GM20431 (cell line): ENCODE measurements around the gene ZNF207.
"Not testable (repeated sequence)": the region's sequence is repeated elsewhere in the genome, so short reads cannot be mapped to it uniquely, and the experiment has no call there.

Source experiments
- in situ Hi-C: fragments of 300-500 bp; cut with MseI, MboI; formaldehyde crosslinking; loops from one replicate; pipeline ENCODE4 v1.15.0; 2020; ENCODE audit warnings: low sequenced_read_pairs; ENCODE audit not compliant: unreplicated experiment

The ZNF207 gene

DNA sequence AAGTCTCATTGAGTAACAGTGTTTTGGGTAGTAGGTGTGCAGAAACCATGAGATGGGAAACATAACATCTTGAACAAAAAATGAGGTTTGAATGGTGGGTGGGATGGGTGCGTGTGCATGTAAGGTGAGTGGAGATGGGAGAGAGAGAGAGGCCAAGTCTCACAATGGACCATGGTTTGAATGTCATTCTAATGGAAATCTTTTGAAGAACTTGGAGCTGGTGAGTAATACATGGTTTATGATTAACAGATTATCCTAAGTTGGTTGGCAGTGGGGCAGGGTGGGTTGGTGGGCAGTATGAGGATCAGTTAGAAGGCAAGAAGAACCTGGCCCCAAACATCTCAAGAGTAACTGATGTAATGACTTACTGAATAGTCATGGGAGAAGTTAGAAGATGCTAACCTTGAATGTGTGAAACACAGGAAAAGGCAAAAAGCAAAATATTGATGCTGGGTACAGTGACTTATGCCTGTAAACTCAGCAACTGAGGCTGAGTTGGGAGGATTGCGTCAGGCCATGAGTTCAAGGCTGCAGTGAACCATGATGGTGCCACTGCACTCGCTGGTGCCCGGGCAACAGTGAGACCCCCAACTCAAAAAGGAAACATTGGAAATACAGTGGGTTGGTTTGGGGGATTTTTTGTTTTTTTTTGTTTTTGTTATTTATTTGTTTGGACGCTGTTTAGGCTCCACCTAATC is 32.7 kb downstream of the ZNF207 start:
- in situ Hi-C loops: no loop called here

DNA sequence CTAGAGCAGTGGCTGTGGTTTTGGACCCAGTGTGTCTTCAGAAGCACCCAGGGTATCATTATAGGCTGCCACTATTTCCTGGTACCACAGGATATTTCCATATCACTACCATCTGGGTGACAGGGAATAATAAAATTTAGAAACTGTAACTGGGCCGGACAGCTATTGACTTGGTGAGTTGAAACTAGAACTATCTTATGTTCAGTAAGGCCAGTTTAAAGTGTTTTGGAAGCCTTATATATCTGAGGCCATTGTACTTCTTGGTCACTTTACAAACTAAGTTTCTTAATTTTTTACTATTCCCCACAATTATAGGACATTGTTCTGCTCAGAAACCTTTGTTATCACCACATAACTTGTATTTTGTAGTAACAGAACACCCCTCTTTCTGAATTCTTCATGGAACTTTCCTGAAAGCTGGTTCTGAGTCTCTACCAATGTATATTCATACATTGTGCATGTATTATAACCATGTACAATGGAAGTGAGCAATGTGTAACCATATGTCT is 34.0 kb downstream of the ZNF207 start:
- in situ Hi-C loops: no loop called here

DNA sequence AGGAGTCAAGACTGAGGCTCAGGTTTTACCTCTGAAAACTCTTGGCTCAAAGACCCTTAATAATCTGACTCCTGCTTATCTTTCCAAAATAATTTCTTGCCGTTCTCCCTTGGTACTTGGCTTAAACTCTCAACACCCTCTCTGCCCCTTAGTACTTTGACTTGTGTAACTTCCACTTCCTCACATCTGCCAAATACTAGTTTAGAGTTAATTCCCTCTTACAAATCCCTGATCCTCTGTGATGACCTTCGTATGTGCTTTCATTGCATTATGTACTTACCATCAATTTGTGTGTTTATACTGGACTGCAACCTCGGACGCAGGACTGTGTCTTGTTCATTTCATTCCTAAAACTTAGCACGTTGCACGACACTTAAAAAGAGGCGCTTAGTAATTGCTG is 35.2 kb downstream of the ZNF207 start:
- in situ Hi-C loops: no loop called here

DNA sequence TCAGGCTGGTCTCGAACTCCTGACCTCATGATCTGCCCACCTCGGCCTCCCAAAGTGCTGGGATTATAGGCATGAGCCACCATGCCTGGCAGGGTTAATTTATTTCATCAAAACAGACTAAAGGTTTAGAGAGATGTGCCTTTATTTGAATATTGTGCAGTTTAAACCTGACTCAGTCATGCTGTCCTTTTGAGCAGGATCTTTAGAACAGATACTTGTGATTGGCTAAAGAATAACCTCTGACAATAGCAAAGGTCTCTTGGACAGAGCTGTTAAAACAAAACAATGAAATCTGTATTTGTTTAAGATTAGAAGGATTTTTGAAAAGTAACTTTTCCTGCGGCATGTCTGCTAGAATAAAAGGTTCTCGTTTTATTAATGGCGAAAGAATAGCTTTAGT is 36.0 kb downstream of the ZNF207 start:
- in situ Hi-C loops: no loop called here

DNA sequence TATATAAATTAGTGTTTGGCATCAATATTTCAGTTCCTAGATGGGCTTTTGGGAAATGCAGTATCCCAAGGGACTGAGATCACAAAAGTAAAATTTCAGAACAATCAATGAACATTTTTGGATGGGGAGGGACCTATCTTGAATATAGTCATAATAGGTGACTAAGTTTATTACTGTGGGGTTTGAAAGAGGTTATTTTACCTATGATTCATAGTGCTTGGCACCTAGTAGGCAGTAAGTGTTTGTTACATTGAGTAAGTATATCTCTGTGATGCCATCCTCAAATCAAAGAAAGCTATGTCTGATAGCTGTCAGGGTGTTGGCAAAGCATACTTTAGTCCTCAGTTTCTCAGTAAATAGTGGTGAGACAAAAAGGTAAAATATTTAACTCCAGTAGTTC is 36.9 kb downstream of the ZNF207 start:
- in situ Hi-C loops: no loop called here

DNA sequence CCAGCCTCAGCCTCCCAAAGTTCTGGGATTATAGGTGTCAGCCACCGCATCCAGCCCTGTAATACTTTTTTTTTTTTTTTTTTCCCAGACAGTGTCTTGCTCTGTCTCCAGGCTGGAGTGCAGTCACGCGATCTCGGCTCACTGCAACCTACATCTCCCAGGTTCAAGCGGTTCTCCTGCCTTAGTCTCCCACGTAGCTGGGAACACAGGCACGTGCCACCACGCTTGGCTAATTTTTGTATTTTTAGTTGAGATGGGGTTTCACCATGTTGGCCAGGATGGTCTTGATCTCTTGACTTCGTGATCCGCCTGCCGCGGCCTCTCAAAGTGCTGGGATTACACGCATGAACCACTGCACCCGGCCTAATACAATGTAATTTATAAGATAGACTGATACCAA is 38.2 kb downstream of the ZNF207 start:
- in situ Hi-C loops: not testable (repeated sequence)

DNA sequence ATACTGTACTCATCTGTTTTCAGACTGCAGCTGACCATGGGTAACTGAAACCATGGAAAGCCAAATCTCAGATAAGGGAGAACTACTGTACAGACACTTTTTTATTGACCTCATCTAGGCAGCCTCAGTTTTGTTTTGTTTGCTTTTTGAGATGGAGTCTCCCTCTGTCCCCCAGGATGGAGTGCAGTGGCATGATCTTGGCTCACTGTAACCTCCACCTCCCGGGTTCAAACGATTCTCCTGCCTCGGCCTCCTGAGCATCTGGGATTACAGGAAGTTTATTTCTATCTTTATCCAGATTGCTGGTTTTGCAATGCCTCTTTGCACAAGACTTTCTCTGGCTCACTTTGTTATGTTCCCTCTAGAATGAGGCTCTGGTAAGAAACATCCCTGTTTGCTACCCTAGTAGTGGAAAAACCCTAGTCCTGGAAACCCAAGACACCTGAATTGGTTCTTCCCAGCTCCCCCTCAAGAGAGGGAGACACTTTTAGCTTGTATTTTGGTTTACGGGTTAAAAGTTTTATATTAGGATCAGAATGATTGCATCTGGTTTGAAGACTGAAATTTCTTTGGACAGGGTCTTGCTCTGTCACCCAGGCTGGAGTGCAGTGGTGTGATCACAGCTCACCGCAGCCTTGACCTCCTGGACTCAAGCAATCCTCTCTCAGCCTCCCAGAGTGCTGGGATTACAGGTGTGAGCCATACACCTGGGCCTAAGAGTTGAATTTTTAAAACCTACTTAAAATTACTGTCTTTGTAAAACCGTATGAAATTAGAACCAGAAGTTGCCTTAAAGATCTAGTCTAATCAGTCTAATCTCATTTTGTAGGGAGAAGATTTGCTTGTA is 38.9 kb downstream of the ZNF207 start:
- in situ Hi-C loops: no loop called here

DNA sequence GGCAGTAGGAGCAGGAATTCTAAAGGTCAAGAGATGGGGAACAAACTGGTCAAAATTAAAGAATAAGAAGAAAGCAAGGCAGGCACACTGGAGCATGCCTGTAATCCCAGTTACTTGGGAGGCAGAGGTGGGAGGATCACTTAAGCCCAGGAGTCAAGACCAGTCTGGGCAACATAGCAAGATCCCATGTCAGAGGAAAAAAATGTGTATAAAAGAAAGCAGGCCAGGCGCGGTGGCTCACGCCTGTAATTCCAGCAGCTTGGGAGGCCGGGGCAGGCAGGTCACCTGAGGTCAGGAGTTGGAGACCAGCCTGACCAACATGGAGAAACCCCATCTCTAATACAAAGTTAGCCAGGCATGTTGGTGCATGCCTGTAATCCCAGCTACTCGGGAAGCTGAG is 43.9 kb downstream of the ZNF207 start:
- in situ Hi-C loops: no loop called here

DNA sequence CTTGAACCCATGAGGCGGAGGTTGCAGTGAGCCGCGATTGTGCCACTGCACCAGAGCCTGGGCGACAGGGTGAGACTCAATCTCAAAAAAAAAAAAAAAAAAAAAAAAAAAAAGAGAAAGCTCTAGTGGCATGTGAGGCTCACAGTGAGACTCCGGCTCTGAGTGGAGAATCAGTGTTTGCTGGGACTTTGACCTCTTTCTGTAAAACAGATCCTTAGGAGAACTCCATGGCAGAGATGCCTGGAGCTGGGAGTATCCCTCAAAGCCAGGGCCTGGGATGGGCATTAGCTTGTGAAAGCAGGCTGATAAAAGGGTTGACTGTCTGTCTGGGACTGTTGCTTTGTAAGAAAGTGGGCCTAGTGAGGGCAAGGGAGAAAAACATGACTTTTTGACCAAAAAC is 46.4 kb downstream of the ZNF207 start:
- in situ Hi-C loops: no loop called here

DNA sequence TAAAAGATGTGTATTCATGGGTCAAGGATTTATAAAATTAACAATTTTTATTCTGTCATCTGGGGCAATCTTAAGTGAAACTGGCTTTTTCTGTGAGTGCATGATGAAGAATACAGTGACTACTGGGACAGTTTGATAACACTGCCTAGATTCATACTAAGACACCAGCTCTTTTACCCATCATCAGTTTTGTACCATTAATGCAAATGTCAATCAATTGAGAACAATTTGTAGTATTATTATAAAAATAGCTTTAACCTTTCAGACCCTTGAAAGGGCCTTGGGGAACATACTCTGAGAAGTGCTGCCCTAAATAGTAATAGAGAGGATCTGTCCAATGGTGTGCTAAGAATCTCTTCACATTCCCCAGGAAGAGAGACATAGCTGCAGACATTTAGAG is 49.0 kb downstream of the ZNF207 start:
- in situ Hi-C loops: no loop called here

DNA sequence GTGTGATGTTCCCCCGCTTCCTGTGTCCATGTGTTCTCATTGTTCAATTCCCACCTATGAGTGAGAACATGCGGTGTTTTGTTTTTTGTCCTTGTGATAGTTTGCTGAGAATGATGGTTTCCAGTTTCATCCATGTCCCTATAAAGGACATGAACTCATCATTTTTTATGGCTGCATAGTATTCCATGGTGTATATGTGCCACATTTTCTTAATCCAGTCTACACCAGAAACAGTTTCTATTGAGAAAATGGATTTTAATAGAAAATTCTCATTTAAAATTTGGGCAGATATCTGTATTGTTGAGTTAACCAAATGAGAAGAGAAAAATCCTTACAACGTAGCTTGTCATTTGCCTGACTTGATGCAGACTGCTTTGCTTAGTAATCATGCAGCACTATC is 60.1 kb downstream of the ZNF207 start:
- in situ Hi-C loops: not testable (repeated sequence)

DNA sequence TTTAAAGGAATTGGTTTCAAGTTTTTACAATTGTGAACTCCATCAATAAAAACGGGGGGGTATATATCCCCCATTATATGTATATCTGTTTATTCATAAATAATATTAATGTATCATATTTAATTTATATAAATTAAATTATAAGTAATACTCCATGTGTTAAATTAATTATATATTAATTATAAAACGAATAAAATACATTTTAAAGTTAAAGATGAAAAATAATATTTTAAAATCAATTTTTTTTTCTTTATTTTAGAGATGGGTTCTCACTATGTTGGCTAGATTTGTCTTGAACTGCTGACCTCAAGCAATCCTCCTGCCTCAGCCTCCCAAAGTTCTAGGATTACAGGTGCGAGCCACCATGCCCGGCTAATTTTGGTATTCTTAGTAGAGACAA is 76.9 kb downstream of the ZNF207 start:
- in situ Hi-C loops: no loop called here

DNA sequence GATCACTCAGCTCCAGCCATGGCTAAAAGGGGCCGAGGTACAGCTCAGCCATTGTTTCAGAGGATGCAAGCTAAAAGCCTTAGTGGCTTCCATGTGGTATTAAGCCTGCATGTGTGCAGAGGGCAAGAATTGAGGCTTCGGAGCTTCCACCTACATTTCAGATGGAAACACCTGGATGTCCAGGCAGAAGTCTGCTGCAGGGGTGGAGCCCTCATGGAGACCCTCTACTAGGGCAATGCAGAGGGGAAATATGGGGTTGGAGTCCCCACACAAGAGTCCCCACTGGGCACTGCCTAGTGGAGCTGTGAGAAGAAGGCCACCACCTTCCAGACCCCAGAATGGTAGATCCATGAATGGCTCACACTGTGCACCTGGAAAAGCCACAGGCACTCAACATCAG is 79.6 kb downstream of the ZNF207 start:
- in situ Hi-C loops: no loop called here
